Omental fat pad (tissue), 4 donors: ENCODE measurements around the gene NNAT. TPM values are rescaled to one million over a fixed set of nuclear protein-coding genes. Genes with fewer than 3 reads are reported as not detected.

Experiments
- ATAC-seq: fragments of 150-250 bp; one replicate; pipeline ENCODE4 v1.9.1; 2016; ENCODE audit warnings: mild to moderate bottlenecking, moderate library complexity; ENCODE audit not compliant: low FRiP score
- DNase-seq: peaks from one replicate; pipeline ENCODE4 v3.0.0-alpha.2; 2019; ENCODE audit warnings: low spot score
- CTCF ChIP-seq, 3 donors: fragments of 450-650 bp; IDR thresholded peaks; one replicate each; pipeline ENCODE4 v1.5.1; 2016 to 2017; ENCODE audit warnings: antibody characterized with exemption in 3 of 3, mild to moderate bottlenecking in 3 of 3, moderate library complexity in 2 of 3
- total RNA-seq, 4 donors: library from RNA; depleted of rRNA; stranded (reverse); fragments of >200 nt; gene quantifications; one replicate each; pipeline ENCODE4 v1.1.0, GENCODE V29; 2016

NNAT gene
- total RNA-seq, 4 donors from 2014 or later: 7.4 to 44.4 (median 23.2) TPM

- DNase-seq: no peak
- ATAC-seq: no peak
- no peak for TF ChIP-seq CTCF (IDR thresholded peaks at IDR 0.05)
Measured at GRCh38 chr20:37511610-37512275, 9.3 kb upstream of the NNAT start.

GRCh38 chr20:37513779-37514359, 7.2 kb upstream of the NNAT start:
- ATAC-seq (no peak), DNase-seq (no peak)
- no peak for TF ChIP-seq CTCF (IDR thresholded peaks at IDR 0.05)

GRCh38 chr20:37515876-37516275, 5.2 kb upstream of the NNAT start:
- DNase-seq (no peak), ATAC-seq (no peak)
- TF ChIP-seq CTCF (IDR thresholded peaks at IDR 0.05): no peak

GRCh38 chr20:37516811-37517750, 4.0 kb upstream of the NNAT start:
- TF ChIP-seq CTCF (IDR thresholded peaks at IDR 0.05): no peak
- DNase-seq (no peak), ATAC-seq (no peak)

- TF ChIP-seq CTCF (IDR thresholded peaks at IDR 0.05): no peak
- DNase-seq (no peak), ATAC-seq (no peak)
Measured at GRCh38 chr20:37518059-37518458, 3.0 kb upstream of the NNAT start.

GRCh38 chr20:37518606-37519507, 2.2 kb upstream of the NNAT start:
- ATAC-seq (no peak), DNase-seq (no peak)
- TF ChIP-seq CTCF (IDR thresholded peaks at IDR 0.05): no peak
